ENCODE measurements around the gene MNX1.
A peak's percentile ranks its signal among the peaks of the same experiment; 100 is the strongest.

Gene MNX1

DNA sequence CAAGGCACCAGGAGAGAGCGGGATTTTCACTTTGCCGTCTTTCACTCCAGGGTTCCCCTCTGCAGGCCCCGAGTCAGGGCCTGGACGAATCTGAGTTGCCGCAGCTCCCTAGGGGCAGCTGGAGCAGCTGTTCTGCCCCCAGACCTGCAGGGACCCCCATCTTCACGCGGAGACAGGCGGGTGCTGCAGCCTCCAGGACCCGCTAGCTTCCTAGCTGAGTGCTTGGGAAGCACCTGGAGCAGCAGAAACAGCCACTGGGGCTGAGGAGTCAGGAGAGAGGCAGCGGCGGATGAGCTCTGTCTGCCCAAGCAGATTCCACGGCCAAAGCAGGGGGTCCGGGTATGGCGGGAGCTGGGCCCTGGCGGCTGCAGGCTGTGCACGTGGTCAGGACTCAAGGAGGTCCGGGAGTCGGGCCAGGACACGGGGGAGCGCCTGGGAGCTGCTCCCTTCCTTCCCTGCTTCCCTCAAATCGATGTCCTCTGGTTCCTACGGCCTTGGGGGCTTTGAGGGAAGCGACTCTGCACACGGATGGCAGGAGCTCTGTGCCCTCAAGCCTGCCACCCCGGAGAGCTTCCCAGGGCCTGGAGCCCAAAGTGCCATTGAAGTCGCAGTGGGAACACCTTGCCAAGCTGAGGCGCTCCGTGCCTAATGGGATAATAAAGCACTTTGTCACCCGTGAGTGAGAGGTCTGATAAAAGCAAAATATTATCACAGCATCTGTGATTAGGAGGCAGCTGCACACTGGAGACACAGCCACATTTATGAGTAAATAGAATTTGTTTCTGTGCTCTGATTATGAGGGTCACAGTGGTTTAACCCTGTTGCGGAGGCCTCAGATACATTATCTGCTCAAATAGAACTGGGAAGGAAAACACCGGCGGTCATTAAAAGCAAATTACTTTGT lies 17.2 kb downstream of the MNX1 start:
- Histone ChIP-seq H3K27me3 (ENCODE audit: control insufficient read depth in 1 of 2, insufficient read depth in 2 of 2, low read length in 2 of 2) (peaks cover 0 to under 1% of the 10 kb centered on the region in 2 donors), H3K9ac (ENCODE audit: low read depth in 1 of 2, low read length in 2 of 2) (no peak overlapping the region), H3K9me3 (ENCODE audit: control insufficient read depth in 1 of 2, low read length in 2 of 2) (no peaks in the 10 kb centered on the region), H3K4me1 (ENCODE audit: control insufficient read depth in 1 of 2, insufficient read depth in 2 of 2, low read length in 2 of 2) (peaks cover 4 to 13% of the 10 kb centered on the region in 2 donors), H3K27ac (ENCODE audit: low read depth, low read length) (no peak overlapping the region), H3K4me3 (ENCODE audit: low read depth in 1 of 2, low read length in 2 of 2) (peak overlapping the region in 1 of 2 donors; percentile 17), H3K36me3 (ENCODE audit: control insufficient read depth in 1 of 2, insufficient read depth in 2 of 2, low read length in 2 of 2) (no peaks in the 10 kb centered on the region)

DNA sequence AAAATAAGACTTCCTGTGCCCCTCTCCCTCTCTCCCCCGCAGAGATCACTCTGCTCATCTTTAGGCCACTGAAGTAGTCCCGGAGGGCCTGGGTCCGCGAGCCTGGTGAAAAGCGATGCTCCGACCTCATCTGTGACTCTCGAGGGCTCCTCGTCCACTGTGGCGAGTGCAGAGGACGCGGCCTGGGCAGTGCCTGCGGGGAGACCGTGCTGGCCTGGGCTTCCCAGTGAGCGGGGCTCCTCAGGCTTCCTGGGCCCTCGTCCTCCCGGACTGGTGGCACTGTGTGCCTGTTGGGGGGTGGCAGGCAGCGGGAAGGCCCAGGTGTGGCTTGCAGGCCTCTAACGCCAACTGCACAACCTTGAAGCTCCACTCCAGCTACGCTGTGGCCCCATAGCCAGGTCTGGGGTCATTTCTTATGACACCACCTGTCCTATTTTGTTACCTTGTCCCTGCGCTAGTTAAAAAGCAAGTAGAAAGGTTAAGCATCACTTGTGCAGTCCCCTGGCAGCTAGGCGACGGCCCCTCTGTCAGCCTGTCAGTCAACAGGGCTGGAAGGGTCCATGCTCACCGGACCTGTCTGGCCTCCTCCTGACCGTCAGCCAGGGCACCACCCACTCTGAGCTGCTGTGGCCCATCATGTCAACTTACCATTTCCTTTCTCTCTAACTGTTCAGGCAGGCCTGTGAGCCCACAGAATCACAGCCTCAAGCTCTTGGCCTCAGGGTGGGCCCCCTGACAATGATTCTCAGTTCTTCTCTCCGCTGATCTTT lies 20.5 kb downstream of the MNX1 start:
- no peaks in the 10 kb centered on the region for H3K27me3 ChIP-seq (ENCODE audit: control insufficient read depth in 1 of 2, insufficient read depth in 2 of 2, low read length in 2 of 2)
- H3K36me3 ChIP-seq (ENCODE audit: control insufficient read depth in 1 of 2, insufficient read depth in 2 of 2, low read length in 2 of 2), result no peaks in the 10 kb centered on the region
- H3K27ac ChIP-seq (ENCODE audit: low read depth, low read length), result no peak overlapping the region
- no peak overlapping the region for H3K4me3 ChIP-seq (ENCODE audit: low read depth in 1 of 2, low read length in 2 of 2)
- H3K9ac ChIP-seq (ENCODE audit: low read depth in 1 of 2, low read length in 2 of 2), result no peak overlapping the region
- H3K9me3 ChIP-seq (ENCODE audit: control insufficient read depth in 1 of 2, low read length in 2 of 2), result no peaks in the 10 kb centered on the region
- H3K4me1 ChIP-seq (ENCODE audit: control insufficient read depth in 1 of 2, insufficient read depth in 2 of 2, low read length in 2 of 2), result peaks cover 4 to 13% of the 10 kb centered on the region in 2 donors

- no peak overlapping the region for H3K9ac ChIP-seq (ENCODE audit: low read depth in 1 of 2, low read length in 2 of 2)
- peaks cover 4 to 8% of the 10 kb centered on the region in 2 donors for H3K4me1 ChIP-seq (ENCODE audit: control insufficient read depth in 1 of 2, insufficient read depth in 2 of 2, low read length in 2 of 2)
- no peak overlapping the region for H3K27ac ChIP-seq (ENCODE audit: low read depth, low read length)
- no peaks in the 10 kb centered on the region for H3K27me3 ChIP-seq (ENCODE audit: control insufficient read depth in 1 of 2, insufficient read depth in 2 of 2, low read length in 2 of 2)
- H3K9me3 ChIP-seq (ENCODE audit: control insufficient read depth in 1 of 2, low read length in 2 of 2), result no peaks in the 10 kb centered on the region
- no peaks in the 10 kb centered on the region for H3K36me3 ChIP-seq (ENCODE audit: control insufficient read depth in 1 of 2, insufficient read depth in 2 of 2, low read length in 2 of 2)
- H3K4me3 ChIP-seq (ENCODE audit: low read depth in 1 of 2, low read length in 2 of 2), result no peak overlapping the region
Measured at GRCh38 chr7:156988343-156989185, 21.9 kb downstream of the MNX1 start.

DNA sequence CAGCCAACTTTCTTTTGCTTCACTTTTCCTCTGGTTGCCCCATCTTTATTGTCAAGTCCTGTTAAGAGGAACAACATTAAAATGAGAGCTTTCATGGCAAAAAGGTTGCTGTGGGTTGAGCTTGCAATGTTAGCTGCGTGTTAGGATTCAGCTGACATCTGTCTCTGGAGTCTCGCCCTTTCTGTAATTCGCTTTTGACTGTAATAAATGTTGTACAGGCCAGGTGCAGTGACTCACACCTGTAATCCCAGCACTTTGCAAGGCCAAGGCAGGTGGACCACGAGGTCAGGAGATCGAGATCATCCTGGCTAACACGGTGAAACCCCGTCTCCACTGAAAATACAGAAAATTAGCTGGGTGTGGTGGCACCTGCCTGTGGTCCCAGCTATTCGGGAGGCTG lies 24.1 kb downstream of the MNX1 start:
- no peaks in the 10 kb centered on the region for H3K36me3 ChIP-seq (ENCODE audit: control insufficient read depth in 1 of 2, insufficient read depth in 2 of 2, low read length in 2 of 2)
- H3K27ac ChIP-seq (ENCODE audit: low read depth, low read length), result no peak overlapping the region
- no peak overlapping the region for H3K4me3 ChIP-seq (ENCODE audit: low read depth in 1 of 2, low read length in 2 of 2)
- H3K9me3 ChIP-seq (ENCODE audit: control insufficient read depth in 1 of 2, low read length in 2 of 2), result no peaks in the 10 kb centered on the region
- H3K9ac ChIP-seq (ENCODE audit: low read depth in 1 of 2, low read length in 2 of 2), result no peak overlapping the region
- no peaks in the 10 kb centered on the region for H3K4me1 ChIP-seq (ENCODE audit: control insufficient read depth in 1 of 2, insufficient read depth in 2 of 2, low read length in 2 of 2)
- no peaks in the 10 kb centered on the region for H3K27me3 ChIP-seq (ENCODE audit: control insufficient read depth in 1 of 2, insufficient read depth in 2 of 2, low read length in 2 of 2)

GRCh38 chr7:156985101-156985992 lies 25.1 kb downstream of the MNX1 start:
- H3K9ac ChIP-seq (ENCODE audit: low read depth in 1 of 2, low read length in 2 of 2), result no peak overlapping the region
- no peaks in the 10 kb centered on the region for H3K27me3 ChIP-seq (ENCODE audit: control insufficient read depth in 1 of 2, insufficient read depth in 2 of 2, low read length in 2 of 2)
- H3K27ac ChIP-seq (ENCODE audit: low read depth, low read length), result no peak overlapping the region
- H3K4me3 ChIP-seq (ENCODE audit: low read depth in 1 of 2, low read length in 2 of 2), result no peak overlapping the region
- no peaks in the 10 kb centered on the region for H3K4me1 ChIP-seq (ENCODE audit: control insufficient read depth in 1 of 2, insufficient read depth in 2 of 2, low read length in 2 of 2)
- H3K36me3 ChIP-seq (ENCODE audit: control insufficient read depth in 1 of 2, insufficient read depth in 2 of 2, low read length in 2 of 2), result no peaks in the 10 kb centered on the region
- no peaks in the 10 kb centered on the region for H3K9me3 ChIP-seq (ENCODE audit: control insufficient read depth in 1 of 2, low read length in 2 of 2)

GRCh38 chr7:156984174-156984891 lies 26.1 kb downstream of the MNX1 start:
- Histone ChIP-seq H3K36me3 (ENCODE audit: control insufficient read depth in 1 of 2, insufficient read depth in 2 of 2, low read length in 2 of 2) (no peaks in the 10 kb centered on the region), H3K4me1 (ENCODE audit: control insufficient read depth in 1 of 2, insufficient read depth in 2 of 2, low read length in 2 of 2) (no peaks in the 10 kb centered on the region), H3K9me3 (ENCODE audit: control insufficient read depth in 1 of 2, low read length in 2 of 2) (peaks cover 0 to 5% of the 10 kb centered on the region in 2 donors), H3K9ac (ENCODE audit: low read depth in 1 of 2, low read length in 2 of 2) (no peak overlapping the region), H3K27ac (ENCODE audit: low read depth, low read length) (no peak overlapping the region), H3K4me3 (ENCODE audit: low read depth in 1 of 2, low read length in 2 of 2) (no peak overlapping the region), H3K27me3 (ENCODE audit: control insufficient read depth in 1 of 2, insufficient read depth in 2 of 2, low read length in 2 of 2) (no peaks in the 10 kb centered on the region)

DNA sequence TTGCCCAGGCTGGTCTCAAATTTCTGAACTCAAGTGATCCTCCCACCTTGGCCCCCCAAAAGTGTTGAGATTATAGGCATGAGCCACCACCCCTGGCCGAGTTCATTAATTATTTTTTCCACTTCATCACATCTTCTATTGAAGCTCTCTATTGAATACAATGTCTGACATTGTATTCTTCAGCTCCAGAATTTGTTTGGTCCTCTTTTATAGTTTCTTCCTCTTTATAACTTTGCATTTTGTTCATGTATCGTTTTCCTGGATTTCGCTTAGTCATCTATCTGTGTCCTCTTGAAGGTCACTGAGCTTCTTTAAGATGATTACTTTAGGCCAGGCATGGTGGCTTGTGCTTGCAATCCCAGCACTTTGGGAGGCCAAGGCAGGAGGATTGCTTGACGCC lies 30.8 kb downstream of the MNX1 start:
- peaks cover 0 to 8% of the 10 kb centered on the region in 2 donors for H3K9me3 ChIP-seq (ENCODE audit: control insufficient read depth in 1 of 2, low read length in 2 of 2)
- H3K4me1 ChIP-seq (ENCODE audit: control insufficient read depth in 1 of 2, insufficient read depth in 2 of 2, low read length in 2 of 2), result no peaks in the 10 kb centered on the region
- H3K36me3 ChIP-seq (ENCODE audit: control insufficient read depth in 1 of 2, insufficient read depth in 2 of 2, low read length in 2 of 2), result no peaks in the 10 kb centered on the region
- H3K27me3 ChIP-seq (ENCODE audit: control insufficient read depth in 1 of 2, insufficient read depth in 2 of 2, low read length in 2 of 2), result no peaks in the 10 kb centered on the region
- H3K9ac ChIP-seq (ENCODE audit: low read depth in 1 of 2, low read length in 2 of 2), result no peak overlapping the region
- H3K4me3 ChIP-seq (ENCODE audit: low read depth in 1 of 2, low read length in 2 of 2), result no peak overlapping the region
- H3K27ac ChIP-seq (ENCODE audit: low read depth, low read length), result no peak overlapping the region

DNA sequence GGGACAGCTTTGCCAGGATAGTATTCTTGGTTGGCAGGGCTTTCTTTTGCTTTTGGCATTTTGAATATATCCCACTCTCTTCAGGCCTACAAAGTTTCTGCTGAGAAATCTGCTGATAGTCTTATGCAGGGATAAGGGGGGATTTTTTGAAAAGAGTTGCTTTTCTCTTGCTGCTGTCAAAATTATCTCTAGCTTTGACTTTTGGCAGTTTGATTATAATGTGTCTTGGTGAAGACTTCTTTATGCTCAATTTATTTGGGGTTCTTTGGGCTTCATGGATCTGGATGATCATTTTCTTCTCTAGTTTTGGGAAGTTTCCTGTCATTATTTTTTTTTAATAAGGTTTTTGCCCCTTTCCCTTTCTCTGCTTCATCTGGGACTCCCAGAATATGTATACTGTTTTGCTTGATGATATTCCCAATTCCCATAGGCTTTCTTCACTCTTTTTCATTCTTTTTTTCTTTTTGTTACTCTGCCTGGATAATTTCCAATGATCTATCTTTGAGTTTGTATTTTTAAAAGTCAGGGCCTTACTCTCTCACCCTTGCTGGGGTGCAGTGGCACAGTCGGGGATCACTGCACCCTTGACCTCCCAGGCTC lies 31.4 kb downstream of the MNX1 start:
- H3K9me3 ChIP-seq (ENCODE audit: control insufficient read depth in 1 of 2, low read length in 2 of 2), result peaks cover 0 to 8% of the 10 kb centered on the region in 2 donors

More for the DNA sequence above, 31.4 kb downstream of the MNX1 start:
- Histone ChIP-seq H3K4me1 (ENCODE audit: control insufficient read depth in 1 of 2, insufficient read depth in 2 of 2, low read length in 2 of 2) (no peaks in the 10 kb centered on the region), H3K9ac (ENCODE audit: low read depth in 1 of 2, low read length in 2 of 2) (no peak overlapping the region), H3K4me3 (ENCODE audit: low read depth in 1 of 2, low read length in 2 of 2) (no peak overlapping the region), H3K27ac (ENCODE audit: low read depth, low read length) (no peak overlapping the region), H3K27me3 (ENCODE audit: control insufficient read depth in 1 of 2, insufficient read depth in 2 of 2, low read length in 2 of 2) (no peaks in the 10 kb centered on the region), H3K36me3 (ENCODE audit: control insufficient read depth in 1 of 2, insufficient read depth in 2 of 2, low read length in 2 of 2) (no peaks in the 10 kb centered on the region)

Data from duodenal mucosa (tissue), 2 donors.